ENCODE results near the gene MAP2K5. TPM values are rescaled to one million over a fixed set of nuclear protein-coding genes. Genes with fewer than 3 reads are reported as not detected.

The MAP2K5 gene
- total and polyA plus RNA-seq, 8 donors, result 1.8 to 94.6 (median 11.1) TPM

DNA sequence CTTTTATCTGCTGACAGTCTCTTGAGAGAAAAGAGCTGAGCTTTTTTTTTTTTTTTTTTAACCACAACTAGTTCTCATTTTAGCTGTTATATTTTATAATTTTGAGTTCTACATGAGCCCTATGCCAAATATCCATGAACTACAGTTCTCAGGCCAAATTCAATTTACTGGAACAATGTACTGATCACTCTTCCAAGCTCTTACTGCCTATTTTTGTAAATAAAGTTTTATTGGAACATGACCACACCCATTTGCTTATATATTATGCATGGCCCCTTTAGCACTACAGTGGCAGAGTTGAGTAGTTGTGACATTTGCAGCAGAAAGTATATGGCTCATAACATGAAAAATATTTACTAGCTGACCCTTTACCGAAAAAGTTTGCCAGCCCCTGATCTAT, 153.6 kb downstream of the MAP2K5 start:
- DNase-seq, result no peak
- H3K27me3 ChIP-seq, result no peaks in the 10 kb centered on the region
- peaks cover 0 to 21% (median 0%) of the 10 kb centered on the region in 4 donors for H3K36me3 ChIP-seq
- no peak overlapping the region for H3K27ac ChIP-seq
- no peak for TF ChIP-seq POLR2AphosphoS5 (IDR thresholded peaks at IDR 0.05)
- TF ChIP-seq EP300 (IDR thresholded peaks at IDR 0.05), result no peak
- no peak for TF ChIP-seq POLR2A (IDR thresholded peaks at IDR 0.05)
- TF ChIP-seq, protein P1, sequence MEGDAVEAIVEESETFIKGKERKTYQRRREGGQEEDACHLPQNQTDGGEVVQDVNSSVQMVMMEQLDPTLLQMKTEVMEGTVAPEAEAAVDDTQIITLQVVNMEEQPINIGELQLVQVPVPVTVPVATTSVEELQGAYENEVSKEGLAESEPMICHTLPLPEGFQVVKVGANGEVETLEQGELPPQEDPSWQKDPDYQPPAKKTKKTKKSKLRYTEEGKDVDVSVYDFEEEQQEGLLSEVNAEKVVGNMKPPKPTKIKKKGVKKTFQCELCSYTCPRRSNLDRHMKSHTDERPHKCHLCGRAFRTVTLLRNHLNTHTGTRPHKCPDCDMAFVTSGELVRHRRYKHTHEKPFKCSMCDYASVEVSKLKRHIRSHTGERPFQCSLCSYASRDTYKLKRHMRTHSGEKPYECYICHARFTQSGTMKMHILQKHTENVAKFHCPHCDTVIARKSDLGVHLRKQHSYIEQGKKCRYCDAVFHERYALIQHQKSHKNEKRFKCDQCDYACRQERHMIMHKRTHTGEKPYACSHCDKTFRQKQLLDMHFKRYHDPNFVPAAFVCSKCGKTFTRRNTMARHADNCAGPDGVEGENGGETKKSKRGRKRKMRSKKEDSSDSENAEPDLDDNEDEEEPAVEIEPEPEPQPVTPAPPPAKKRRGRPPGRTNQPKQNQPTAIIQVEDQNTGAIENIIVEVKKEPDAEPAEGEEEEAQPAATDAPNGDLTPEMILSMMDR (IDR thresholded peaks at IDR 0.05), result no peak
- H3K9me3 ChIP-seq, result no peaks in the 10 kb centered on the region
- intact Hi-C loops (cut with DNase I; ENCODE audit: low total_unique reads), result no loop called here
- 94 to 100% (median 98%) methylated on average over 1 of the region's 1 CpG for WGBS, 5 donors
- H3K4me1 ChIP-seq, result no peaks in the 10 kb centered on the region
- no peak overlapping the region for H3K4me3 ChIP-seq

DNA sequence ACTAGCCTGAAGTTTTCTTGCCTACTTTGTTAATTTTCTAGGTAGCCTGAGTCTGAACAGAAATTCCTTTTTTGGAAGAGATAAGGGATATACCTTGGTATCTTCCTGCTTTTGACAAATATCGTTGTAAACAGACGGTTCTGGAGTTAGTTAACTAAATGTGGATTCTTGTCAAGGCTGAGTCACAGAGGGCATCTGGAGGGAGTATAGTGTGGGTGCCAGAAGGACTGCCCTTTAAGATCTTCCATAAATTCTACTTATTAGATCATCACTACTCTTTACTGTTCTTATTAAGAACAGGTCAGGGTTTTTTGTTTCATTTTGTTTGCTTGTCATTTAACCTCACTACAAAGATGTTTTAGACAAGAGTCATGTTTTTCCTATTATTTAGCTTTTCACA, 157.5 kb downstream of the MAP2K5 start:
- intact Hi-C loops (cut with DNase I; ENCODE audit: low total_unique reads), result no loop called here
- DNase-seq, result no peak
- TF ChIP-seq POLR2A (IDR thresholded peaks at IDR 0.05), result no peak
- TF ChIP-seq, protein P1 (IDR thresholded peaks at IDR 0.05), result no peak
- TF ChIP-seq EP300 (IDR thresholded peaks at IDR 0.05), result no peak
- TF ChIP-seq POLR2AphosphoS5 (IDR thresholded peaks at IDR 0.05), result no peak
- Histone ChIP-seq H3K36me3 (peaks cover 0 to 23% (median 12%) of the 10 kb centered on the region in 4 donors), H3K9me3 (no peaks in the 10 kb centered on the region), H3K27me3 (no peaks in the 10 kb centered on the region), H3K4me1 (no peaks in the 10 kb centered on the region), H3K27ac (no peak overlapping the region), H3K4me3 (no peak overlapping the region)
- 92 to 99% (median 93%) methylated on average over 2 of the region's 2 CpGs for WGBS, 5 donors

DNA sequence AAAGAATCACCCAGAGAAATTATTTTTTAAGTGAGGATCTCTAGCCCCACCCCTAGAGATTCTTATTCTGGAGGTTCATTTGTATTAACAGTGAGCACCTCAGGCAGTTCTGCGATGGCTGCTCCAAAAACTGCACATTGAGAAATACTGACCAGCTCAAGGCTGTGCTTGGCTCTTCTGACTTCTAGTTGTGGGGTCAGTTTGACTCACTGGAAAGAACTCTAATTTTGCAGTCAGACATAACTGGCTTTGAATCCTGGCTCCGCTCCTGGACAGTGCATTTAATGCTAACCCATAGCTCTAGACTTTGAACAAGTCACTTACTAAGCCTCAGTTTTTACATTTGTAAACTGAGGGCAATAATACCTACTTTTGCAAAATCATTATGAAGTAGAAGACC, 159.2 kb downstream of the MAP2K5 start:
- DNase-seq, result no peak

GRCh38 chr15:67707520-67708283, 165.2 kb downstream of the MAP2K5 start:
- Histone ChIP-seq H3K27ac (no peak overlapping the region), H3K4me1 (no peaks in the 10 kb centered on the region), H3K36me3 (peaks cover 0 to 49% (median 22%) of the 10 kb centered on the region in 4 donors), H3K27me3 (no peaks in the 10 kb centered on the region), H3K4me3 (no peak overlapping the region), H3K9me3 (no peaks in the 10 kb centered on the region)
- TF ChIP-seq POLR2A (IDR thresholded peaks at IDR 0.05) (no peak), EP300 (IDR thresholded peaks at IDR 0.05) (no peak), POLR2AphosphoS5 (IDR thresholded peaks at IDR 0.05) (no peak)
- TF ChIP-seq, protein P1 (IDR thresholded peaks at IDR 0.05), result no peak
- WGBS, 5 donors, result 93 to 99% (median 95%) methylated on average over 2 of the region's 2 CpGs
- intact Hi-C loops (cut with DNase I; ENCODE audit: low total_unique reads), result no loop called here
- DNase-seq, result no peak

More for the DNA sequence above, 159.2 kb downstream of the MAP2K5 start:
- WGBS, 5 donors, result 91 to 100% (median 98%) methylated on average over 2 of the region's 2 CpGs
- no peaks in the 10 kb centered on the region for H3K9me3 ChIP-seq
- H3K4me1 ChIP-seq, result no peaks in the 10 kb centered on the region
- TF ChIP-seq POLR2A (IDR thresholded peaks at IDR 0.05) (no peak), POLR2AphosphoS5 (IDR thresholded peaks at IDR 0.05) (no peak), EP300 (IDR thresholded peaks at IDR 0.05) (no peak)
- TF ChIP-seq, protein P1 (IDR thresholded peaks at IDR 0.05), result no peak
- H3K36me3 ChIP-seq, result peaks cover 0 to 39% (median 15%) of the 10 kb centered on the region in 4 donors
- no peak overlapping the region for H3K27ac ChIP-seq
- no peak overlapping the region for H3K4me3 ChIP-seq
- intact Hi-C loops (cut with DNase I; ENCODE audit: low total_unique reads), result no loop called here
- no peaks in the 10 kb centered on the region for H3K27me3 ChIP-seq
